ENCODE results near the gene LGR4. TPM values are rescaled to one million over a fixed set of nuclear protein-coding genes. Genes with fewer than 3 reads are reported as not detected.
A peak's percentile ranks its signal among the peaks of the same experiment; 100 is the strongest.

Gene LGR4
- total RNA-seq, 1 experiment from 2014 or later, result 33.4 TPM

- Histone ChIP-seq H3F3A (ENCODE audit: insufficient read depth, low read depth) (peaks cover 40% of the 10 kb centered on the region), H3K27me3 (ENCODE audit: insufficient read depth, low read depth) (no peaks in the 10 kb centered on the region), H3K4me2 (peak overlapping the region; percentile 96), H3K79me2 (ENCODE audit: low read depth) (peaks cover 54% of the 10 kb centered on the region), H3K9me3 (ENCODE audit: insufficient read depth, low read depth) (no peaks in the 10 kb centered on the region), H3K4me1 (replicated peaks; ENCODE audit: insufficient read depth) (peaks cover 52% of the 10 kb centered on the region), H3K36me3 (ENCODE audit: low read depth) (no peaks in the 10 kb centered on the region), H3K9me2 (ENCODE audit: insufficient read depth) (no peaks in the 10 kb centered on the region), H2AFZ (peak overlapping the region; percentile 86), H3K4me3 (peak overlapping the region; percentile 92), H3K27ac (peak overlapping the region; percentile 94), H4K20me1 (ENCODE audit: insufficient read depth) (no peaks in the 10 kb centered on the region)
- TF ChIP-seq, protein P1, sequence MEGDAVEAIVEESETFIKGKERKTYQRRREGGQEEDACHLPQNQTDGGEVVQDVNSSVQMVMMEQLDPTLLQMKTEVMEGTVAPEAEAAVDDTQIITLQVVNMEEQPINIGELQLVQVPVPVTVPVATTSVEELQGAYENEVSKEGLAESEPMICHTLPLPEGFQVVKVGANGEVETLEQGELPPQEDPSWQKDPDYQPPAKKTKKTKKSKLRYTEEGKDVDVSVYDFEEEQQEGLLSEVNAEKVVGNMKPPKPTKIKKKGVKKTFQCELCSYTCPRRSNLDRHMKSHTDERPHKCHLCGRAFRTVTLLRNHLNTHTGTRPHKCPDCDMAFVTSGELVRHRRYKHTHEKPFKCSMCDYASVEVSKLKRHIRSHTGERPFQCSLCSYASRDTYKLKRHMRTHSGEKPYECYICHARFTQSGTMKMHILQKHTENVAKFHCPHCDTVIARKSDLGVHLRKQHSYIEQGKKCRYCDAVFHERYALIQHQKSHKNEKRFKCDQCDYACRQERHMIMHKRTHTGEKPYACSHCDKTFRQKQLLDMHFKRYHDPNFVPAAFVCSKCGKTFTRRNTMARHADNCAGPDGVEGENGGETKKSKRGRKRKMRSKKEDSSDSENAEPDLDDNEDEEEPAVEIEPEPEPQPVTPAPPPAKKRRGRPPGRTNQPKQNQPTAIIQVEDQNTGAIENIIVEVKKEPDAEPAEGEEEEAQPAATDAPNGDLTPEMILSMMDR (conservative IDR thresholded peaks at IDR 0.05), result no peak
- TF ChIP-seq EZH2 (IDR thresholded peaks at IDR 0.05; ENCODE audit: low read depth), result no peak
- peak in 1 of 2 experiments; percentile 45 for DNase-seq
- intact Hi-C loops (cut with micrococcal nuclease; ENCODE audit: unreplicated experiment), result loop anchor here (2.0 kb wide), 1 partner anchor 262 kb away; no protein-coding TSS in a partner anchor
- ChIA-PET CTCF (no interaction called here), POLR2A (ENCODE audit: unreplicated experiment) (no interaction called here)
- TSS peak; percentile 38 for BruUV-seq (replicated peaks)
These were observed 1.6 kb downstream of the LGR4 start for GRCh38 chr11:27470826-27471588.

DNA sequence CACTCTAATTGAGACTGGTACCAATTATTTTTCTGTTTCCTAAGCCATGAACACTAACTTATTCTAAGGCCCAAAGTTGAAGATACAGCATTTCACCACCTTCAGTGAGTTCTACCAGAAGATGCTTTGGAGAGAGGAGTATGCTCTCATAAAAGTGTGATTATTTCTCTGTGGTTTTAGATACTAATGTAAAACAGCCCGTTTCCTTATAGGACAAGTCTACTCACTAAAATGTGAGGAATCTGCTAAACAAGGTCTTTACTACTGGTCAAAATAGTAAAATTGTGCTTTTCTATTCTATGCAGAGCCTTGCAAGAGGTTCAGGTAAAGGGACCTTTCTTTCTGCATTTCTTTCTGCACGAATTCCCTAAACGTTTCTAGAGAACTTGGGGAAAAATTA is 2.4 kb downstream of the LGR4 start:
- H3K27me3 ChIP-seq (ENCODE audit: insufficient read depth, low read depth), result no peaks in the 10 kb centered on the region
- H3K27ac ChIP-seq, result peak overlapping the region; percentile 94
- ChIA-PET POLR2A (ENCODE audit: unreplicated experiment) (no interaction called here), CTCF (no interaction called here)
- H3K4me3 ChIP-seq, result peak overlapping the region; percentile 92
- H3F3A ChIP-seq (ENCODE audit: insufficient read depth, low read depth), result peaks cover 42% of the 10 kb centered on the region
- peak overlapping the region; percentile 86; the same call in 1 of the 2 replicates for H2AFZ ChIP-seq
- peaks cover 62% of the 10 kb centered on the region for H3K79me2 ChIP-seq (ENCODE audit: low read depth)
- H3K9me3 ChIP-seq (ENCODE audit: insufficient read depth, low read depth), result no peaks in the 10 kb centered on the region
- H3K4me2 ChIP-seq, result peak overlapping the region; percentile 96
- no peaks in the 10 kb centered on the region for H4K20me1 ChIP-seq (ENCODE audit: insufficient read depth)
- H3K36me3 ChIP-seq (ENCODE audit: low read depth), result no peaks in the 10 kb centered on the region
- BruUV-seq (replicated peaks), result no TSS peak
- intact Hi-C loops (cut with micrococcal nuclease; ENCODE audit: unreplicated experiment), result loop anchor here (2.0 kb wide), 1 partner anchor 261 kb away; no protein-coding TSS in a partner anchor
- DNase-seq, result no peak
- TF ChIP-seq EZH2 (IDR thresholded peaks at IDR 0.05; ENCODE audit: low read depth), result no peak
- TF ChIP-seq, protein P1 (conservative IDR thresholded peaks at IDR 0.05), result no peak
- H3K9me2 ChIP-seq (ENCODE audit: insufficient read depth), result no peaks in the 10 kb centered on the region
- H3K4me1 ChIP-seq (replicated peaks; ENCODE audit: insufficient read depth), result peaks cover 61% of the 10 kb centered on the region

DNA sequence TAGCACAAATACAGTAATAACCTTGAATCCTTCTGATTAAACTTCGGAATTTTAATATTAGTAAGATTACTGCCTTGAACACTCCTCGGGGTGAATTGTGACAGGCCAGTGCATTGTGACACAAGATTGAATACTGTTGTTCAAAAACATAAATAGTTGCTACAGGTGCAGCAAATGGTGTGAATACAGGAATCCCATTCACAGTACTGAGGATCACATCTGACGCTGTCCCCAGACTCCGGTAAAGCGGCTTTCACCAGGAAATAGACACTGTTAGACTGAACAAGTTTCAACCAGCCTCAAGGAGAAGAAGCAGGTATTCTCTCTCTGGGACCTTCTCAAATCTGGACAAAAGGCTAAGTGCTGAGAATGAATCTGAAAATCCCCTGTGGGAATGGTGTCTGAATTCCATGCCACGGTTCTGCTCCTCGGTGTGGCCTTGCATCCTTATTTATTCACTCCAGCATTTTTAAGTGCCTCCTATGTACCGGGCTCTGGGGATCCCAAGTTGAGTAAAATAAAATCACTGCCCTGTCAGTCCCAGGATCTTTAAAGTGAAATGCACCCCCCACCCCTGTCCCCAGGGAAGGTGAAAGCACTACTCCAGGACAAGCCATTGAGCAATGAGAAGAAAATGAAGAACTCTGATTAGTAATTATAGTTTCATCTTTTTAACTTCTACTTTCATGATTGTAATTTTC is 3.4 kb downstream of the LGR4 start:
- Histone ChIP-seq H3K27me3 (ENCODE audit: insufficient read depth, low read depth) (no peaks in the 10 kb centered on the region), H3K36me3 (ENCODE audit: low read depth) (no peaks in the 10 kb centered on the region), H3K4me3 (peak overlapping the region; percentile 92), H3K4me2 (peak overlapping the region; percentile 96), H3K9me2 (ENCODE audit: insufficient read depth) (no peaks in the 10 kb centered on the region), H3K4me1 (replicated peaks; ENCODE audit: insufficient read depth) (peaks cover 71% of the 10 kb centered on the region), H4K20me1 (ENCODE audit: insufficient read depth) (no peaks in the 10 kb centered on the region), H3K79me2 (ENCODE audit: low read depth) (peaks cover 71% of the 10 kb centered on the region), H3F3A (ENCODE audit: insufficient read depth, low read depth) (peaks cover 52% of the 10 kb centered on the region), H2AFZ (peak overlapping the region; percentile 86), H3K9me3 (ENCODE audit: insufficient read depth, low read depth) (no peaks in the 10 kb centered on the region), H3K27ac (peak overlapping the region; percentile 94)
- BruUV-seq (replicated peaks), result TSS peak; percentile 83
- intact Hi-C loops (cut with micrococcal nuclease; ENCODE audit: unreplicated experiment), result loop anchor here (1.0 to 10.0 kb wide), 3 partner anchors 22 to 1366 kb away; no protein-coding TSS in a partner anchor
- no peak for DNase-seq
- ChIA-PET POLR2A (ENCODE audit: unreplicated experiment) (interaction anchor here (0.8 kb wide), 1 partner anchor 11 kb away, joined by 8 read pairs; no protein-coding TSS in a partner anchor), CTCF (no interaction called here)
- TF ChIP-seq, protein P1 (conservative IDR thresholded peaks at IDR 0.05), result no peak
- TF ChIP-seq EZH2 (IDR thresholded peaks at IDR 0.05; ENCODE audit: low read depth), result no peak

Data from PC-9 (cell line).